Transverse colon (tissue), 4 donors: Measurements from ENCODE around the gene TMEM176A.

Experiments used
- CTCF ChIP-seq, 5 experiments: fragments of 200-600 bp in 3 of 5; fragments of 450-650 bp in 2 of 5; sonication (generic) in 3 of 5; IDR thresholded peaks; 1 replicate in 2 of 5; 2 replicates in 3 of 5; pipeline ENCODE4 v1.5.1; 2016 to 2017; ENCODE audit warnings: antibody characterized with exemption in 5 of 5, inconsistent platforms in 3 of 5, mild to moderate bottlenecking in 2 of 5, moderate library complexity in 1 of 5
- EP300 ChIP-seq: sonication (generic); formaldehyde crosslinking; IDR thresholded peaks from one replicate; pipeline ENCODE4 v1.6.1; 2017; ENCODE audit warnings: antibody characterized with exemption, low read depth
- POLR2A ChIP-seq: fragments of 450-650 bp; IDR thresholded peaks from one replicate; pipeline ENCODE4 v1.6.1; 2016; ENCODE audit warnings: antibody characterized with exemption, mild to moderate bottlenecking, moderate library complexity
- POLR2AphosphoS5 ChIP-seq, 3 donors: sonication (generic); formaldehyde crosslinking; IDR thresholded peaks; one replicate each; pipeline ENCODE4 v1.6.1; 2016; ENCODE audit warnings: antibody characterized with exemption in 3 of 3

GRCh38 chr7:150788474-150789269 lies 11.9 kb upstream of the TMEM176A start:
- TF ChIP-seq POLR2A (no peak), CTCF (IDR thresholded peaks at IDR 0.05) (no peak), POLR2AphosphoS5 (IDR thresholded peaks at IDR 0.05) (no peak), EP300 (no peak)
